ENCODE results near the gene PRICKLE4. TPM values are rescaled to one million over a fixed set of nuclear protein-coding genes. Genes with fewer than 3 reads are reported as not detected.

PRICKLE4 gene
- total RNA-seq, 1 donor from 2014 or later = 6.4 TPM

GRCh38 chr6:41770381-41771057 is 10.1 kb upstream of the PRICKLE4 start:
- DNase-seq (ENCODE audit: extremely low read depth, low read depth, low spot score) = no peak

- no peak for DNase-seq (ENCODE audit: extremely low read depth, low read depth, low spot score)
These were observed 9.3 kb upstream of the PRICKLE4 start for GRCh38 chr6:41771058-41771983.

DNA sequence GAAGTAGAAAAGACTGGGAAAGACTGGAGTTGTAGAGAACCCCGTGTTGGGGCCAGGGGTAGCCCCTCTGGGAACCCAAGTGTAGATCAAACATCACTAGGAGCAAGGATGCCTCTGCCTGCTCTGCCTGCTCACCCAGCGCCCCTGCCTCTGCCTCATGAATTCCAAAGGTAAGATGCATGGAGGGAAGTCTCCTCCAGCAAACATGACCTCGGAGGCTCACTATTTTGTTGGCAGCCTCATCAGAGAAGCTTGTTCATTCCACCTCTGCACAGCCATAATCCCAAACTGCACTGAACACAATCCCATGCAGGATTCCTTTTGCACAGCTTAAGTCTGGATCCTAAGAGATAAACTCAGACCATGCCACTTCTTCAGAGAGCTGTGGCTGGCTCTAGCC is 5.7 kb upstream of the PRICKLE4 start:
- no peak for DNase-seq (ENCODE audit: extremely low read depth, low read depth, low spot score)

- DNase-seq (ENCODE audit: extremely low read depth, low read depth, low spot score) = no peak
These were observed 5.2 kb upstream of the PRICKLE4 start for GRCh38 chr6:41775293-41775882.

- DNase-seq (ENCODE audit: extremely low read depth, low read depth, low spot score) = no peak
These were observed 2.9 kb upstream of the PRICKLE4 start for GRCh38 chr6:41777551-41778285.

- no peak for DNase-seq (ENCODE audit: extremely low read depth, low read depth, low spot score)
These were observed 1.7 kb upstream of the PRICKLE4 start for GRCh38 chr6:41778895-41779294.

- DNase-seq (ENCODE audit: extremely low read depth, low read depth, low spot score) = no peak
These were observed 1.2 kb upstream of the PRICKLE4 start for GRCh38 chr6:41779336-41779735.

DNA sequence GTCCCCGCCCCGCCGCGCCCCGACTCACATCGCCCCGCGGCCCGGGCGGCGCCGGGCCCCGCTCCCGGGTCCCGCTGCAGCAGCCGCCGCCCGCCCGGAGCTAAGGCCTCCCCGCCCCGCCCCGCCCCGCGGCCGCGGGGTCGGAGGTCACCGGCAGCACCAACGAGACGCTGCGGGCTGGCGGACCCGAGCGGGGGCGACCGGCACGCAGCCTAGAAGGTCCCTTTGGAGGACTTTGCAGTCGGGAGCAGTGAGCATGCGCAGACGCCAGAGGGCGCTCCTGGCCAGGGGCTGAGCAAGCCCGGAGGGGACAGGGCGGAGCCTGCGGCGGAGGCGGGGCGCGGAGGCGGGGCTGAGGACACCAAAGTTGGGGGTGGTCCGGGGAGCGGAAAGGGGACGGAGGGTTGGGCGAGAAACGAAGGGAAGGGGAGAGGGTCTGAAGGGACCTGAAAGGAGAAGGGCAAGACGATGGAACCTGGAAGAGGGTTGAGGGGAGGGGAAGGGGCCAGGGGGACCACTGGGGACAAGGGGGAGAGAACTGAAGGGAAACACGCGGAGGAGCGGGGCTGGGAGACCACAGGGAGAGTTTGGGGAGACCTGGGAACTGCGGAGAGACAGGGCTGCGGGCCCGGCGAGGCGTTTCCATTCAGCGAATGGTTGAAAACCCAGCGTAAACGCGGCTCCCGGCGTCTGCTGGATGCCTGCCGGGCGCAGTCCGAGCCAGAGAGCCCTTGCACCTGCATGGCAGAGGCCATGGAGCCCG is 613 bp upstream of the PRICKLE4 start, which contains the start of gene FRS3:
FRS3 (minus strand) TSS at position 113 of the 763 bp plus-strand sequence. CDS start 2,913 bp downstream, outside the sequence.
- peak; percentile 45 for DNase-seq (ENCODE audit: extremely low read depth, low read depth, low spot score)

DNA sequence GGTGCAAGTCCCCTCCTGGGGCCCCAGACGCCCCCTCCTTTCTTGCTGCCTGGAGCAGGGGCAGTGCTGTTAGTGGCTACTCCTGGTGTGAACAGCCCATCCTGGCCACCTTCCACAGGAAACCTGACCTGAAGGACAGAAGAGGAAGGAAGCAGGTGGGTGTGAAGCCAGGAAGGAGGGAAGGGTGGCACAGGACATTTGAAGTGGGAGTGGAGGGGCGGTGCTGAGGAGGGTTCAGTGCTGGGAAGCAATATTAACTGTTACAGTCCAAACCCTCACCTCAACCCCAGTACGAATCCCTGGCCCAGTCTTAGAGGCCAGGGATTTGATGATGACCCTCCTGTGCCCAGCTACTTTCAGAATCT is 766 bp downstream of the PRICKLE4 start:
- no peak for DNase-seq (ENCODE audit: extremely low read depth, low read depth, low spot score)

DNA sequence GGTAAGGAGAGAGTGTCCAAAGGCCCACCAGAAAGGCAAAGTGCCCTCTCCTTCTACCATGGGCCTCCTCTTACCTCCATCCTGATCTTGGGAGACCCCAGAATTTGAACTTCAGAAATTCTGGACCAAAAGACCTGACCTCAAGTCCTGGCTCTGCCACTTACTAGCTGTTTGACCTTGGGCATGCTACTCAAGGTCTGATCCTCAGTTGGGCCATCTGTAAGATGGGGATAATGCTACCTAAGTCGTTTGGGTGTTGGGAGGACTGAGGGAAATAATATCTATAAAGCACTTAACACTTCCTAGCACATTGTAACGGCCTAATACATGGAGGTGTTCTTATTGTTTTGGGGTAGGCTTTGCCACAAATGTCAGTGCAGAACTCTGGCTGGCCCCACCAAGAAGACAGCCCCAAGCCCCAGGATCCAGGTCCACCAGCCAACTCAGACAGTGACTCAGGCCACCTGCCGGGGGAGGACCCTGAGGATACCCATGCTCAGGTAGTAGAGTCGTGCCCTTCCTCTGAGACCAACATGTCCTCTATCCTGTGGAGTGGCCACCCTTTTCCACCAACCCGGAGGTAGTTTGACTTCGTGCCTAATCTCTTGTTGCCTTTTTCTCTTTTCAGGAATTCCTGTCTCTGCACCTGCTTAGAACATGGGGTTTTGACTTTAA is 2.7 kb downstream of the PRICKLE4 start:
- no peak for DNase-seq (ENCODE audit: extremely low read depth, low read depth, low spot score)

DNA sequence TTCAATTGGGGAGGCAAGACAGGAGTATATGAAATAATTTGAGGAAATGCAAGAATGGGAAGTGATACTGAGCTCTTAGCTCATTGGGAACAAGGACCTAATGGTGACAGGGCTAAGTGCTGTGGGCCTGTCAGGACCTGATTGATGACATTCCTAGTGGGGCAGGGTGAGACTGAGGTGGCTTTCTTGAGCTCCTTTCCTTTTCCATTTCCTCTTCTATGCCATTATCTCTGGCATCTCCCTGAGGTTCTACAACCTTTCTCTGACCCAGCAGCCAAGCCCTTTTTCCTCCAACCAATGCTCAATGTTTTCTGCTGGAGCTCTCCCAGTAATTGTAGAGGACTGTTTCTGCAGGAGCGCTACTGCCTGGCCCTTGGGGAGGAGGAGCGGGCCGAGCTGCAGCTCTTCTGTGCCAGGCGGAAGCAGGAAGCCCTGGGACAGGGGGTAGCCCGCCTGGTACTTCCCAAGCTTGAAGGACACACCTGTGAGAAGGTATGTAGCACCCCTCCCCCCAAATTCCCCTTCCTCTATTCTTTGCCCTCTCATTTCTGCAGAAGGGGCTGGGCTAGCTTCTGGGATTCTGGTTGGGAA is 4.1 kb downstream of the PRICKLE4 start:
- DNase-seq (ENCODE audit: extremely low read depth, low read depth, low spot score) = no peak

DNA sequence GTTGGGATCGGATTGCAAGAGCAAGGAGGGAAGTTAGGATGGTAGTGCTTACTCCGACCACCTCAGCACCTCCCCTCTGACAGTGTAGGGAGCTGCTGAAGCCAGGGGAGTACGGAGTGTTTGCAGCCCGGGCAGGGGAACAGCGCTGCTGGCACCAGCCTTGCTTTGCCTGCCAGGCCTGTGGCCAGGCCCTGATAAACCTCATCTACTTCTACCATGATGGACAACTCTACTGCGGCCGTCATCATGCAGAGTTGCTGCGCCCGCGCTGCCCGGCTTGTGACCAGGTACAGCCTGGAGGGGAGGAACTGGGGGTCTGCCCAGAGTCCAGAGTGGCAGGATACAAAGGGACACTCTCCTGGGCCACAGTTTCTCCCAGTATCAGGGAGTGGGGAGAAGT is 4.7 kb downstream of the PRICKLE4 start:
- DNase-seq (ENCODE audit: extremely low read depth, low read depth, low spot score) = no peak

- DNase-seq (ENCODE audit: extremely low read depth, low read depth, low spot score) = no peak
These were observed 5.3 kb downstream of the PRICKLE4 start for GRCh38 chr6:41785689-41786450.

GRCh38 chr6:41786451-41787218 is 6.1 kb downstream of the PRICKLE4 start:
- DNase-seq (ENCODE audit: extremely low read depth, low read depth, low spot score) = no peak

DNA sequence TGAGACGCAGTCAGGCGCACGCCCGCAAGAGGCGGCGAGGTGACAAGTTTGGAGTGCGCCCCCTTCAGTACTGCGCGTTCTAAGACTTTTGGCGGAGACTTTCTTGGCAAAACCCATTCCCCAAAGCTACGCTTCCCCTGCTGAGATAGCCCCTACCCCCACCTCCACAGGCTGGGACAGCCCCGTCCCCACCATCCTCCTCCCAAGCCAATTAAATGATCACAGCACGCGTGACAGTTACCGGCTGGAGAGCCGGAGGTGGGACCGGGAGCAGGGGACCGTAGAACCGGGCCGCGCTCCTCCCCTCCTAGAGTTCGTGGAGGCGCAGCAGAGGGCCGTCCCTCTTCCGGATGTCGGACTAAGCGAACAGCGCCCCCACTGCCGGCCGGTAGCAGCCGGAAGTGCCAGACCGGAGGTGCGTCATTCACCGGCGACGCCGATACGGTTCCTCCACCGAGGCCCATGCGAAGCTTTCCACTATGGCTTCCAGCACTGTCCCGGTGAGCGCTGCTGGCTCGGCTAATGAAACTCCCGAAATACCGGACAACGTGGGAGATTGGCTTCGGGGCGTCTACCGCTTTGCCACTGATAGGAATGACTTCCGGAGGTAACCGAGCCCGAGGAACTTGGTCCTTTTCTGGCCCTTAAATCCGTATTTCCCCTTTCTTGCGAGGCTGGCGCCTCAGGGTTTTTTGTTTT is 6.8 kb downstream of the PRICKLE4 start, which contains the start of gene TOMM6:
TOMM6 (plus strand) TSS at position 476 of the 699 bp plus-strand sequence; CDS start at position 480, 4 bp downstream.
- peak; percentile 63 for DNase-seq (ENCODE audit: extremely low read depth, low read depth, low spot score)

- DNase-seq (ENCODE audit: extremely low read depth, low read depth, low spot score) = no peak
These were observed 8.8 kb downstream of the PRICKLE4 start for GRCh38 chr6:41789390-41789724.

DNA sequence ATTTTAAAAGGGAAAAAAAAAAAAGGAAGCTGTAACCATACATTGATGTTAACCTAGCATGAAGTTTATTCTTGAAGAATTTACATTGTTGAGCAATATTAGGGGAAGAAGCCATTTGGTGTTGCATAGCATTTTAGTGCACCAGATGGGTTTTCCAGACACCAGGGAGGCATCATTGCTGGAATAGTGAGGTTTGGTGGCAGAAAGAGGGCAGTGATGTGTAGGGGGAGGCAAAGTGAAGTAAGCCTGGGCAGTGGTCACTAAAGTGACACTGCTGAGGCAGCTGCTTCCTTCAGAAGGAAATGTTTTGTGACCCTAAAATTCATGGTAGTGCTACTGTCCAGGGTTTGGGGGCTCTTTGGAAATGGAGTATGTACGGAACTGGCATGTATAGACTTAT is 9.5 kb downstream of the PRICKLE4 start:
- DNase-seq (ENCODE audit: extremely low read depth, low read depth, low spot score) = no peak

Measured in glomerular endothelial cell (primary cell).